ENCODE results near the gene CIAO2A.
A peak's percentile ranks its signal among the peaks of the same experiment; 100 is the strongest.

CIAO2A gene

DNA sequence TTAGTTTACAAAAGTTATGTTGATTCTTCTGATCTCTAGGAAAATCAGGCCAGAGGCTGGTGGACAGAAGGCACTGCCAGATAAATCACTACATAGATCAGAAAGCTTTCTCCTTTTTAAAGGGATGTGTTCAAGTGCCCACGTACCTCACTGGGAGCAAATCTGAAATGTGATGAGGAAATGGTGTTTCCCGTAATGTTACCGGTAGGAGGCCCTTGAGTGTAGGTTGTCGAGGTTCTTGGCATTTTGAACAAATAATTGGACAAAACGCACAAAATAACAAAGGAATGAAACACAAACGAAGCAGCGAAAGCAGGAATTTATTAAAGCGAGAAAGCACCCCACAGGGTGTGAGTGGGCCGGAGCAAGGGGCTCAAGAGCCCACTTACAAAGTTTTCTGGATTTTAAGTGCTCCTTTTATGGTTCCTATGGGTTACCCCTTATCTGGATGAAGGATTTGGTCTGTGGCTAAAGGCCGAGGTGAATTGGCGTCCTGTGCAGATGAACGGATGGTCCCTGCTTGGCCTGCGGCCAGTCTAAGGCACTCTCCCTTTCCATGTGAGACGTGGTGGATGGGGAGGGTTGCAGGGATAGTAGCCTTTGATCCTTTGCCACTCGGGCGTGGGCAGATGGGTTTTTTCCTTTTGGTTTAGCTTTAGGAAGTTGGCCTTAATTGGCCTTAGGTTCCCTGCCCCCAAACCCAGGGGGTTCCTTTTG lies 3.2 kb upstream of the CIAO2A start:
- no peak overlapping the region for H2BK120ac ChIP-seq (ENCODE audit: insufficient read depth, low read length, poor library complexity)
- H3K79me2 ChIP-seq (ENCODE audit: control insufficient read depth, insufficient read depth, low read length, poor library complexity) = peaks cover 6% of the 10 kb centered on the region
- no peak overlapping the region for H2BK12ac ChIP-seq (ENCODE audit: low read length)
- H3K36me3 ChIP-seq (ENCODE audit: control insufficient read depth in 1 of 2, insufficient read depth in 2 of 2, low read length in 2 of 2) = peaks cover 0 to 2% of the 10 kb centered on the region in 2 experiments
- H3K18ac ChIP-seq (ENCODE audit: low read length) = no peak overlapping the region
- no peak overlapping the region for H3K23ac ChIP-seq (ENCODE audit: low read length)
- no peaks in the 10 kb centered on the region for H3K9me3 ChIP-seq (ENCODE audit: insufficient read depth, low read depth, low read length)
- H3K4ac ChIP-seq (ENCODE audit: low read depth, low read length) = no peak overlapping the region
- DNase-seq = peak in 1 of 2 donors; percentile 43
- peak overlapping the region; percentile 87 for H3K9ac ChIP-seq (ENCODE audit: low read length)
- H3K27ac ChIP-seq (ENCODE audit: low read depth, low read length) = no peak overlapping the region
- H4K91ac ChIP-seq (ENCODE audit: low read depth, low read length) = no peak overlapping the region
- no peak overlapping the region for H2AFZ ChIP-seq (ENCODE audit: insufficient read depth, low read length, poor library complexity)
- H3K27me3 ChIP-seq (ENCODE audit: insufficient read depth, low read length) = no peaks in the 10 kb centered on the region
- H3K4me2 ChIP-seq (ENCODE audit: low read length) = peak overlapping the region; percentile 96
- H4K8ac ChIP-seq (ENCODE audit: low read depth, low read length) = no peak overlapping the region
- no peak overlapping the region for H3K14ac ChIP-seq (ENCODE audit: low read length)
- WGBS (ENCODE audit: extremely low coverage, insufficient coverage, insufficient read length) = no CpG with 5 or more reads among the region's 16 CpGs
- no peak overlapping the region for H4K12ac ChIP-seq (ENCODE audit: low read depth, low read length)
- H2BK5ac ChIP-seq (ENCODE audit: low read depth, low read length, poor library complexity) = no peak overlapping the region
- no peaks in the 10 kb centered on the region for H3K79me1 ChIP-seq (ENCODE audit: low read length)
- peaks cover 2 to 12% of the 10 kb centered on the region in 2 experiments for H3K4me1 ChIP-seq (ENCODE audit: control insufficient read depth in 1 of 2, insufficient read depth in 2 of 2, low read length in 2 of 2)
- H2AK5ac ChIP-seq (ENCODE audit: low read length) = no peak overlapping the region
- peak overlapping the region; percentile 42 for H3K4me3 ChIP-seq (ENCODE audit: low read depth, low read length)

DNA sequence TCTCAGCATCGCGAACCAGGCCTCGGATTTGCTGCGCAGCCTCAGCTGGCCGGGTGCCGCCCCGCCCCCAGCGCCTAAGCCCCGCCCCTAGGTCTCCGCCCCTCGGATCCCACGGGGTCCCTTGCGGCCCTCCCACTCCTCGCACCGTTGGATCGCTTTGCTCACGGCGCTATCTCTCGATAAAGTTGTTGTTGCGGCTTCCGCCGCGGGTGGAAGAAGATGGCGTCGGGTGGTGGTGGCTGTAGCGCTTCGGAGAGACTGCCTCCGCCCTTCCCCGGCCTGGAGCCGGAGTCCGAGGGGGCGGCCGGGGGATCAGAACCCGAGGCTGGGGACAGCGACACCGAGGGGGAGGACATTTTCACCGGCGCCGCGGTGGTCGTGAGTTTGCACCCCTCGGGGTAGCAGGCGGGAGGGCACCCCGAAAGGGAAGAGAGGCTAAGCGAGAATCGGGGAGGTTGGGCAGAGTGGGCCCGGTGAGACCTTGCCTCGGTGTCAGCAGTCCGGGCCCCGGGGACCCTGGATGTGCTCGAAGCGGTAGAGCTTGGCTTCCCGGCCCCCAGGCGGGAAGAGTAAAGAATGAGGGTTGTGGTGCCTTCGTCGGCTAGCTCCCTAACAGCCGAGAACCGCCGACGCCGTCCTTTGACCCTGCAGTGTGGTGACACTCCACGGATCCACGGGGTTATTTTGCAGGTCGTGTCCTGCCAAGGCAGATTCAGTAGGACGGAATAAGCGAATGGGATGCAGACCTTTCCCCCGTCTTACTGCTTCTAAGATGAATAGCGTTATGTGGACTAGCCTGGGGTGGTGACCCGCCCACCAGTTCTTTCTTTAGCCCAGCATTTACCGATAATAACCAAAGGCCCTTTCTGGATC lies 2.4 kb upstream of the CIAO2A start, which contains the start of gene SNX1:
Gene SNX1 (plus strand): TSS at position 188 of the 873 bp plus-strand sequence. CDS start 32 bp downstream, at position 220.
- Histone ChIP-seq H3K9ac (ENCODE audit: low read length) (peak within 1 kb of the TSS; percentile 87), H4K91ac (ENCODE audit: low read depth, low read length) (peak within 1 kb of the TSS; percentile 21), H3K9me3 (ENCODE audit: insufficient read depth, low read depth, low read length) (no peaks in the 10 kb centered on the region), H4K12ac (ENCODE audit: low read depth, low read length) (peak within 1 kb of the TSS; percentile 10), H3K79me2 (ENCODE audit: control insufficient read depth, insufficient read depth, low read length, poor library complexity) (peaks cover 6% of the 10 kb centered on the region), H3K4ac (ENCODE audit: low read depth, low read length) (peak within 1 kb of the TSS; percentile 60), H2BK120ac (ENCODE audit: insufficient read depth, low read length, poor library complexity) (no peak within 1 kb of the TSS), H3K4me3 (ENCODE audit: low read depth, low read length) (peak within 1 kb of the TSS; percentile 84), H3K79me1 (ENCODE audit: low read length) (no peaks in the 10 kb centered on the region), H3K27ac (ENCODE audit: low read depth, low read length) (no peak within 1 kb of the TSS), H3K18ac (ENCODE audit: low read length) (peak within 1 kb of the TSS; percentile 12), H3K36me3 (ENCODE audit: control insufficient read depth in 1 of 2, insufficient read depth in 2 of 2, low read length in 2 of 2) (peaks cover 0 to 2% of the 10 kb centered on the region in 2 experiments), H3K27me3 (ENCODE audit: insufficient read depth, low read length) (no peaks in the 10 kb centered on the region), H3K4me1 (ENCODE audit: control insufficient read depth in 1 of 2, insufficient read depth in 2 of 2, low read length in 2 of 2) (peaks cover 2 to 12% of the 10 kb centered on the region in 2 experiments), H3K4me2 (ENCODE audit: low read length) (peak within 1 kb of the TSS; percentile 96), H2AFZ (ENCODE audit: insufficient read depth, low read length, poor library complexity) (peak within 1 kb of the TSS; percentile 62), H2BK5ac (ENCODE audit: low read depth, low read length, poor library complexity) (peak within 1 kb of the TSS; percentile 16), H4K8ac (ENCODE audit: low read depth, low read length) (peak within 1 kb of the TSS; percentile 83), H3K23ac (ENCODE audit: low read length) (peak within 1 kb of the TSS; percentile 59), H3K14ac (ENCODE audit: low read length) (peak within 1 kb of the TSS; percentile 52), H2BK12ac (ENCODE audit: low read length) (no peak within 1 kb of the TSS), H2AK5ac (ENCODE audit: low read length) (no peak within 1 kb of the TSS)
- WGBS (ENCODE audit: extremely low coverage, insufficient coverage, insufficient read length) = no CpG with 5 or more reads among the region's 70 CpGs
- peak; percentile 91 to 96 for DNase-seq

DNA sequence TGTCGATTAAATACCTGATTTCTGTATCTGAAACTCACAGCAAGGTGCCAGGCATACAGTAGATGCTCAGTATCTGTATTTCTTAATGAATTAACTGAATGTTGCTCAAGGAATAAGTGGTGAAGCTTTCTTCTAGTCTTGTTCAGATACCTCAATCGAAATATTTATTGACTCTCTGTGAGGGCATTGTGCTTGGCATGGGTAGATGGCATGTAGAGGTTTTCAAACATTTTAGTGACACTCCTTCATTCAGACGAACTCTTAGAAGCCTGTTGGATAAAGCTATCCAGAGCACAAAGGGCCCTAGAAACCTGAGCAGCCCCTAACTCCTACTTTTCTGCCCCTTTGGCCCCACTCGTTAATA lies 1.8 kb upstream of the CIAO2A start:
- Histone ChIP-seq H4K91ac (ENCODE audit: low read depth, low read length) (no peak overlapping the region), H3K23ac (ENCODE audit: low read length) (no peak overlapping the region), H3K36me3 (ENCODE audit: control insufficient read depth in 1 of 2, insufficient read depth in 2 of 2, low read length in 2 of 2) (peaks cover 0 to 2% of the 10 kb centered on the region in 2 experiments), H3K79me1 (ENCODE audit: low read length) (no peaks in the 10 kb centered on the region), H3K9me3 (ENCODE audit: insufficient read depth, low read depth, low read length) (no peaks in the 10 kb centered on the region), H2BK5ac (ENCODE audit: low read depth, low read length, poor library complexity) (peak overlapping the region; percentile 16), H3K27me3 (ENCODE audit: insufficient read depth, low read length) (no peaks in the 10 kb centered on the region), H2AFZ (ENCODE audit: insufficient read depth, low read length, poor library complexity) (peak overlapping the region; percentile 62), H2BK120ac (ENCODE audit: insufficient read depth, low read length, poor library complexity) (no peak overlapping the region), H2AK5ac (ENCODE audit: low read length) (no peak overlapping the region), H3K14ac (ENCODE audit: low read length) (no peak overlapping the region), H4K12ac (ENCODE audit: low read depth, low read length) (no peak overlapping the region), H3K4me1 (ENCODE audit: control insufficient read depth in 1 of 2, insufficient read depth in 2 of 2, low read length in 2 of 2) (peaks cover 2 to 12% of the 10 kb centered on the region in 2 experiments), H2BK12ac (ENCODE audit: low read length) (no peak overlapping the region), H3K18ac (ENCODE audit: low read length) (no peak overlapping the region), H3K4me3 (ENCODE audit: low read depth, low read length) (no peak overlapping the region), H3K4me2 (ENCODE audit: low read length) (peak overlapping the region; percentile 65), H3K9ac (ENCODE audit: low read length) (no peak overlapping the region), H3K27ac (ENCODE audit: low read depth, low read length) (no peak overlapping the region), H4K8ac (ENCODE audit: low read depth, low read length) (peak overlapping the region; percentile 83), H3K79me2 (ENCODE audit: control insufficient read depth, insufficient read depth, low read length, poor library complexity) (peaks cover 6% of the 10 kb centered on the region), H3K4ac (ENCODE audit: low read depth, low read length) (no peak overlapping the region)
- DNase-seq = peak in 1 of 2 donors; percentile 6
- no CpG with 5 or more reads among the region's 4 CpGs for WGBS (ENCODE audit: extremely low coverage, insufficient coverage, insufficient read length)

DNA sequence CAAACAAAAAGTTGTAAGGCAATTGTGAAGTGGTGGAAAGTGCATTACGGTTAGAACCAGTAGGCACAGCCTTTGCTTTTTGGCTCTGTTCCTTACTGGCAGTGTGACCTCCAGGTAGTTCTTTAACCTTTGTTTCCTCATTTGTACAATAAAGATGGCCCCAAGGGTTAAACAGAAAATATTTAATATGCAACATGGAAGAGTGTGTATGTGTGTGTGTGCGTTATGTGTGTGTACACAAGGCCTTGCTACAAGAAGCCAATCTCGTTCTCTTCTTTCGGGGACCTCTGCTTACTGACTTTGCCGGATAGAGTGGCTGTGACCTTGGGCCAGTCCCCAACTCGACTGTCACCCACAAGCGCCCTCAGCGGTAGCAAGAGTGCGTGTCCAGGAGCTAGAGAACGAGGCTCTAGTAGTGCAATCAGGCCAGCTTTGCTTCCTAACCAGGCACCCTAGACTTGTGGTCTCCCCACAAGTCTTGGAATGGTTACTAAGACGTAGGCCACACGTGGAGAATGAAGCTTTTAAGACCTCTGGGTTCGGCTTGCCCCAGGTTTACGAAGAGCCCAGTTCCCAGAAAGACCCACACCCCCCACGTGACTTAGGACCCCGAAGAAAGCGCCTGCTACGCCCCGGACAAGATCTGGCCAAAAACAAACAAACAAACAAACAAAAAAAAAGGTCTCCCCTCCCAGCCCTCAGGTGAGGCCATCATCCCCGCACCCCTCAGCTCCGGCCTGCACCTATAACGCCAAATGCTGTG lies 593 bp downstream of the CIAO2A start:
- peak overlapping the region; percentile 55 for H4K8ac ChIP-seq (ENCODE audit: low read depth, low read length)
- WGBS (ENCODE audit: extremely low coverage, insufficient coverage, insufficient read length) = no CpG with 5 or more reads among the region's 22 CpGs
- no peak overlapping the region for H4K91ac ChIP-seq (ENCODE audit: low read depth, low read length)
- H3K18ac ChIP-seq (ENCODE audit: low read length) = peak overlapping the region; percentile 17
- H3K4me1 ChIP-seq (ENCODE audit: control insufficient read depth in 1 of 2, insufficient read depth in 2 of 2, low read length in 2 of 2) = peaks cover 2 to 12% of the 10 kb centered on the region in 2 experiments
- peak overlapping the region; percentile 88 for H3K9ac ChIP-seq (ENCODE audit: low read length)
- peak overlapping the region; percentile 75 for H3K4me3 ChIP-seq (ENCODE audit: low read depth, low read length)
- H3K79me1 ChIP-seq (ENCODE audit: low read length) = no peaks in the 10 kb centered on the region
- H4K12ac ChIP-seq (ENCODE audit: low read depth, low read length) = peak overlapping the region; percentile 22
- no peaks in the 10 kb centered on the region for H3K27me3 ChIP-seq (ENCODE audit: insufficient read depth, low read length)
- H3K79me2 ChIP-seq (ENCODE audit: control insufficient read depth, insufficient read depth, low read length, poor library complexity) = peaks cover 6% of the 10 kb centered on the region
- H3K23ac ChIP-seq (ENCODE audit: low read length) = no peak overlapping the region
- H2AK5ac ChIP-seq (ENCODE audit: low read length) = no peak overlapping the region
- H2BK120ac ChIP-seq (ENCODE audit: insufficient read depth, low read length, poor library complexity) = no peak overlapping the region
- H2AFZ ChIP-seq (ENCODE audit: insufficient read depth, low read length, poor library complexity) = peak overlapping the region; percentile 21
- peaks cover 0 to 4% of the 10 kb centered on the region in 2 experiments for H3K36me3 ChIP-seq (ENCODE audit: control insufficient read depth in 1 of 2, insufficient read depth in 2 of 2, low read length in 2 of 2)
- DNase-seq = peak in 1 of 2 donors; percentile 33
- H3K14ac ChIP-seq (ENCODE audit: low read length) = peak overlapping the region; percentile 16
- H2BK5ac ChIP-seq (ENCODE audit: low read depth, low read length, poor library complexity) = peak overlapping the region; percentile 44
- H3K4me2 ChIP-seq (ENCODE audit: low read length) = peak overlapping the region; percentile 83
- peak overlapping the region; percentile 1 for H3K4ac ChIP-seq (ENCODE audit: low read depth, low read length)
- H3K27ac ChIP-seq (ENCODE audit: low read depth, low read length) = no peak overlapping the region
- no peaks in the 10 kb centered on the region for H3K9me3 ChIP-seq (ENCODE audit: insufficient read depth, low read depth, low read length)
- H2BK12ac ChIP-seq (ENCODE audit: low read length) = no peak overlapping the region

Measured in trophoblast cell (in vitro differentiated cells and primary cell).